ENCODE data around the gene CNGA2.

DNA sequence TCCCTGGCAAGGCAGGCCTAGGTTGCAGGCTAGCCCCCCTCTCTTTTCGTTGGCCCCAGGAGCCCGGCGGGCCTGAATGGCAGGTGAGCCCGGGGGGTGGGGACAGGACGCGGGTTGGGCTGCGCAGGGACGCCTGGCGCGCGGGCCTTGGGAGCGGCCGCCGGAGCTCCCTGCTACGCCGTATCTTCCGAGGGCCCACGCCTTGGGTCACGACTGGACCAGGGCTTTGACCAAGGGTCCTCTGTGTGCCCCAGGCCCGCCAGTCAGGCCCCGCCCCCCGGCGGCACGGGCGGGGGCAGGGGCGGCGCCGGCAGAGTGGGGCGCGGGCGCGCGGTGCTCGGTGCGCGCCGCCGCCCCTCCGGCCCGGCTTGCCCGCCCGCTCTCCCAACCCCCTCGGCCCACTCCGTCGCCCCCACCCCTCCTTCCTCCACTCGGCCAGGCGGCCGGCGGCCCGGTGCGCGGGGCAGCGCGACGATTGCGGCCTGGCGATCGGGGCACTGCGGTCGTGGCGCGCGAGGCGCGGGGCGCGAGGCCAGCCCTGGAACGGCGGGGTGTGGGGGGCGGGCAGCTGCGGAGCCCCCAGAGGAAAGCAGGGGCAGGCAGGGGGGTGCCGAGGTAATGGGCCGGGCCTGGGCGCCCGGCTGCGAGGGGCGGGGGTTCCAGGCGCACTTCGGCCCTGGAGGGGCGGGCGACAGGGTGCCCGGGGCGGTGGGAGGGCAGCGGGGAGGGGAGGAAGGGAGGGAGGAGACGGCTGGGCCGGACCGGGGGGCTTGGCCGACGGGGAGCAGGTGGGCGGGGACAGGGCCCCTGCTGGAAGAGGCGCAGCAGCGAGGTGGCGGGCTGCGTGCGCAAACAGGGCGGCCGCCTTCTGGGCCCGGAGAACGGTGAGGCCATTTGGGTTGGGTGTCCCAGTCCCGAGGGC is 39.6 kb upstream of the CNGA2 start, which contains the start of gene PRRG3:
- TF ChIP-seq EZH2 (IDR thresholded peaks at IDR 0.05; ENCODE audit: borderline replicate concordance, low read depth, low read length, severe bottlenecking), result no peak
- TF ChIP-seq, protein P1, sequence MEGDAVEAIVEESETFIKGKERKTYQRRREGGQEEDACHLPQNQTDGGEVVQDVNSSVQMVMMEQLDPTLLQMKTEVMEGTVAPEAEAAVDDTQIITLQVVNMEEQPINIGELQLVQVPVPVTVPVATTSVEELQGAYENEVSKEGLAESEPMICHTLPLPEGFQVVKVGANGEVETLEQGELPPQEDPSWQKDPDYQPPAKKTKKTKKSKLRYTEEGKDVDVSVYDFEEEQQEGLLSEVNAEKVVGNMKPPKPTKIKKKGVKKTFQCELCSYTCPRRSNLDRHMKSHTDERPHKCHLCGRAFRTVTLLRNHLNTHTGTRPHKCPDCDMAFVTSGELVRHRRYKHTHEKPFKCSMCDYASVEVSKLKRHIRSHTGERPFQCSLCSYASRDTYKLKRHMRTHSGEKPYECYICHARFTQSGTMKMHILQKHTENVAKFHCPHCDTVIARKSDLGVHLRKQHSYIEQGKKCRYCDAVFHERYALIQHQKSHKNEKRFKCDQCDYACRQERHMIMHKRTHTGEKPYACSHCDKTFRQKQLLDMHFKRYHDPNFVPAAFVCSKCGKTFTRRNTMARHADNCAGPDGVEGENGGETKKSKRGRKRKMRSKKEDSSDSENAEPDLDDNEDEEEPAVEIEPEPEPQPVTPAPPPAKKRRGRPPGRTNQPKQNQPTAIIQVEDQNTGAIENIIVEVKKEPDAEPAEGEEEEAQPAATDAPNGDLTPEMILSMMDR (IDR thresholded peaks at IDR 0.05; ENCODE audit: extremely low read depth in 1 of 2, insufficient read depth in 1 of 2, low read depth in 1 of 2, low read length in 2 of 2), result no peak
